ENCODE results near the gene FAM200C.

FAM200C gene

GRCh38 chr5:160420331-160420610 lies 20.4 kb upstream of the FAM200C start:
- no peak overlapping the region for H3K4me3 ChIP-seq (ENCODE audit: low read depth, low read length)
- no peak for DNase-seq (ENCODE audit: low read depth)
- TF ChIP-seq, protein P1, sequence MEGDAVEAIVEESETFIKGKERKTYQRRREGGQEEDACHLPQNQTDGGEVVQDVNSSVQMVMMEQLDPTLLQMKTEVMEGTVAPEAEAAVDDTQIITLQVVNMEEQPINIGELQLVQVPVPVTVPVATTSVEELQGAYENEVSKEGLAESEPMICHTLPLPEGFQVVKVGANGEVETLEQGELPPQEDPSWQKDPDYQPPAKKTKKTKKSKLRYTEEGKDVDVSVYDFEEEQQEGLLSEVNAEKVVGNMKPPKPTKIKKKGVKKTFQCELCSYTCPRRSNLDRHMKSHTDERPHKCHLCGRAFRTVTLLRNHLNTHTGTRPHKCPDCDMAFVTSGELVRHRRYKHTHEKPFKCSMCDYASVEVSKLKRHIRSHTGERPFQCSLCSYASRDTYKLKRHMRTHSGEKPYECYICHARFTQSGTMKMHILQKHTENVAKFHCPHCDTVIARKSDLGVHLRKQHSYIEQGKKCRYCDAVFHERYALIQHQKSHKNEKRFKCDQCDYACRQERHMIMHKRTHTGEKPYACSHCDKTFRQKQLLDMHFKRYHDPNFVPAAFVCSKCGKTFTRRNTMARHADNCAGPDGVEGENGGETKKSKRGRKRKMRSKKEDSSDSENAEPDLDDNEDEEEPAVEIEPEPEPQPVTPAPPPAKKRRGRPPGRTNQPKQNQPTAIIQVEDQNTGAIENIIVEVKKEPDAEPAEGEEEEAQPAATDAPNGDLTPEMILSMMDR (IDR thresholded peaks at IDR 0.05; ENCODE audit: insufficient read depth, low read depth, low read length, missing control alignments): no peak

DNA sequence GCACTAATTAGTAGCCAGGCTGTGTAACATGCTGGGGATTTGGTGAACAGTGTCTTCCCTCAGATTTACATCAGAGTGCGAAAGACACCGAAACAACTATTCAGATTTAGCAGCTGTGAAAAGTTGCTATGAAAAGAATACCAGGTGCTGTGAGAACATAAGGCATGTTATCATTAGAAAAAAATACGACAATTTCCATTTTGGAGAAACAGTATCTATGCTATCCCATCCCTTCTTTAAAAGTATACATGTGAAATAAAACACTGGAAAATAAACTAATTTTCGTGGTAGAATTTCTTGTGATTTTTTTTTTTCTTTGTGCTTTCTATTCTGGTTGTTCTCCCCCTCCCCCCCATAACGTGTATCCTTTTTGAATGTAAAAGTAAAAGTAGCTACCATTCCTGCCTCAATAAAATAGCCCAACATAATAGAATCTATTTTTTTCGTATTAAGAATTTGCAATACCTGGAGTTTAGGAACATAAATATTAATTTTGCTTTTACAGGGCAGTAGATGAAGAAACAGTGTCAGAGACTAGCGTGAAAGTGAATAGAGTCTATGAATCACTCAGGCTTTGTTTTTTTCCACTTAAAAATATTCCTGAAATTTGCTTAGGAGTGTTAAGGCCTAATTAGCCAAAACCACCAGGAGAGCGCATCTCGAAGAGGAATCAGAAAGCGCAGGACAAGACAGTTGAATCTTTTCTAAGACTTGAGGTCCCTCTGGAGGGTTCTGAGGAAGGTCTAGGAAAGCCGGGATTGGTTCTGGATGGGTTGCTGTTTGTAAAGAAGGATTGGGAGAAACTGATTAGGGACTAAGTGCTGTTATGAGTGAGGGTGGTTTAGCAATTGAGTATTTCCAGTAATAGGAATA lies 19.8 kb upstream of the FAM200C start:
- peak overlapping the region; percentile 74 for H3K4me3 ChIP-seq (ENCODE audit: low read depth, low read length)
- DNase-seq (ENCODE audit: low read depth): no peak
- TF ChIP-seq, protein P1 (IDR thresholded peaks at IDR 0.05; ENCODE audit: insufficient read depth, low read depth, low read length, missing control alignments): no peak

- TF ChIP-seq, protein P1 (IDR thresholded peaks at IDR 0.05; ENCODE audit: insufficient read depth, low read depth, low read length, missing control alignments): no peak
- peak; percentile 98 for DNase-seq (ENCODE audit: low read depth)
- H3K4me3 ChIP-seq (ENCODE audit: low read depth, low read length): peak within 1 kb of the TSS; percentile 74
Measured at GRCh38 chr5:160418561-160419457, 19.0 kb upstream of the FAM200C start, which contains the start of gene SLU7. Gene SLU7, minus strand, starts transcription at chr5:160419081. Its CDS starts 3,787 bp downstream, at chr5:160415294.

- TF ChIP-seq, protein P1 (IDR thresholded peaks at IDR 0.05; ENCODE audit: insufficient read depth, low read depth, low read length, missing control alignments): no peak
- H3K4me3 ChIP-seq (ENCODE audit: low read depth, low read length): peak overlapping the region; percentile 79
- no peak for DNase-seq (ENCODE audit: low read depth)
Measured at GRCh38 chr5:160398806-160399205, 1.0 kb downstream of the FAM200C start.

DNA sequence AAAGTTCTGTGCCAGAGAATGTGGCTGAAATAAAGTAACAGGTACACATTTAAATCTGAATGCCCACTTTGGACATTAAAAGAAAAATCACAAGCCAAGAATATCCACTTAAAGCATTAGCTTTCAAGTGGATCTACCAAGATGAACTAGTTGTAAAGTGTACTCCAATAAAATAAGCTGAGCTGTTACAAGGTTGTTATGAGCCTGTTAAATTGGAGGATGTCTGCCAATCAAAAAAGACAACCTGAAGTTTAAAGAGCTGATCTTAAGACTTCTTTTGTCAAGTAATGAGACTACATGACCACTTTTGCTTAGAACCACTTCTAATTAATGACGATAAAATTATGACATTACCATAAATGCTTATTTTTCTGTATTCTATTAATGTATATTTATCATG lies 2.4 kb downstream of the FAM200C start:
- no peak for DNase-seq (ENCODE audit: low read depth)
- TF ChIP-seq, protein P1 (IDR thresholded peaks at IDR 0.05; ENCODE audit: insufficient read depth, low read depth, low read length, missing control alignments): no peak
- no peak overlapping the region for H3K4me3 ChIP-seq (ENCODE audit: low read depth, low read length)

GRCh38 chr5:160395111-160395510 lies 4.7 kb downstream of the FAM200C start:
- TF ChIP-seq, protein P1 (IDR thresholded peaks at IDR 0.05; ENCODE audit: insufficient read depth, low read depth, low read length, missing control alignments): no peak
- H3K4me3 ChIP-seq (ENCODE audit: low read depth, low read length): no peak overlapping the region
- DNase-seq (ENCODE audit: low read depth): no peak
